Measurements from ENCODE around the gene IRAK1.

GRCh38 chrX:153983321-153983801, 36.3 kb downstream of the IRAK1 start:
- TF ChIP-seq CTCF (optimal IDR thresholded peaks at IDR 0.05 in 1 of 3, IDR thresholded peaks at IDR 0.05 in 1 of 3, conservative IDR thresholded peaks at IDR 0.05 in 1 of 3; ENCODE audit: extremely low read depth in 1 of 3, insufficient read depth in 2 of 3, low read length in 3 of 3): no peak
- TF ChIP-seq EZH2 (IDR thresholded peaks at IDR 0.05; ENCODE audit: low read length): no peak

All from keratinocyte (primary cell).